ENCODE measurements around the gene TUBA4A.
A peak's percentile ranks its signal among the peaks of the same experiment; 100 is the strongest.
"Not testable (repeated sequence)": the region's sequence is repeated elsewhere in the genome, so short reads cannot be mapped to it uniquely, and the experiment has no call there.

Gene TUBA4A

DNA sequence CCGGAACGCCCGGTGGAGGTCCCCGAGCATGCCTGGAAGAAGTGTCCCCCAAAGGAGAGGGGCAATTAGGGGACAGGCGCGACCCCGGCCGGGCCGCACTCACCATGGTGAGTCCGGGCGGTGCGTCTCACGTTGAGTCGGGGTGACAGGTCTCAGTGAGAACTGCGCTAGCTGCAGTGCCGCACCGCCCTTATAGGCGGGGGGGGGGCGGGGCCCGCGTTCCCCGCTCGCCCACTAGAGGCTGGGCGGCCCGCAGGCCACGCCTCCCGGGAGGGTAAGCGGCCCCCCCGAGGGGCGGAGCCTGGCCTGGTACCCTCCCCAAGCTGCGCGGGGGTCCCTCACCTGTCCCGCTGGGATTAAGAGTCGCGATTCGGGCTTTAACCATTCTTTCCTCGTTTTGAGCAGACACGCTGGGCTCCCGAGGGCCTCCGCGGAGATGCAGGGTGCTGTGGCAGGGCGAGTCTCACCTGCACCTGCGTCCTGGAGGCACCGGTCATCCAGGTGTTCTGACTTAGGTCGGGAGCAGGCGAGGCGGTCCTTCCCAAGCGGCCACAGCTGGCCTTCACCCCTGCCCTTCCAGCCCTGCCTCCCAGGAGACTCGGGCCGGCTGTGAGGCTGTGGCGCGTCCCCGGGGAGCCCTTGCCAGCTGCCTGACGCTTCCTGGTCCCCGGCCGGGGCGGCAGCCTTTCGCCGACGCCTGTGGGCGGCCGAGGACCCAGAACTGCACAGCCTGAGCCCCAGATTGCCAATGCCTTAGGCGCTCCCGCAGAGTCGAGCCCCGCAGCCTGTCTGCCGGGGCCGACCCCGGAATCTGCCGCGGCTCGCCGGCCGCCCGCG, at the start of gene TUBA4A:
TUBA4A (minus strand) TSS at position 166 of the 837 bp plus-strand sequence; CDS start at position 106, 60 bp downstream.
- peak; percentile 72 to 89 for DNase-seq

DNA sequence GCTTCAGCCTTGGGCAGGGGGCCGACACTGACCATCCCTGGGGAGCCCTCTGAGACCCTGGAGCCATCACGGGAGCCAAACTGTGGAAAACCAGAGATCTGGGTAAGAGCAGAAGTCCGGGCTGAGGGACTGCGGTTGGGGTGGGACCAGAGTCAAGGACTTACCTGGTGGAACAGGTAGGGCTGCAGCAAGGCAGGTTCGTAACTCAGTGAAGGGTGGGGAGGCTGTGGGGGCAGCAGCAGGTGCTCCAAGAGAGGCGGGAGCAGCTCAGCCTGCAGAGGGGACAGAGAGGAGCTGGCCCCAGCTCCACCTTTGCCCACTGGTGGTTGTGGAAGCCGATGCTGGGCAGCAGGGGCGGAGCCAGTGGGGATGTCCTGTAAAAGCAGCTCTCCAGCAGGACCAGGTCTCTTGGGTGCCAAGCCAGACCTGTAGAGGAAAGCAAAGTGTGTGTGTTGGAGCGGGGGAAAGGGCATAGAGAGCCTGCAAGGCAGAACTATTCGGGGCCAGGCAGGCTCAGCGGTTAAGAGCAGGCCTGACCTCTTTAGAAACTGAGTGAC, 48.8 kb upstream of the TUBA4A start:
- no peak for DNase-seq

DNA sequence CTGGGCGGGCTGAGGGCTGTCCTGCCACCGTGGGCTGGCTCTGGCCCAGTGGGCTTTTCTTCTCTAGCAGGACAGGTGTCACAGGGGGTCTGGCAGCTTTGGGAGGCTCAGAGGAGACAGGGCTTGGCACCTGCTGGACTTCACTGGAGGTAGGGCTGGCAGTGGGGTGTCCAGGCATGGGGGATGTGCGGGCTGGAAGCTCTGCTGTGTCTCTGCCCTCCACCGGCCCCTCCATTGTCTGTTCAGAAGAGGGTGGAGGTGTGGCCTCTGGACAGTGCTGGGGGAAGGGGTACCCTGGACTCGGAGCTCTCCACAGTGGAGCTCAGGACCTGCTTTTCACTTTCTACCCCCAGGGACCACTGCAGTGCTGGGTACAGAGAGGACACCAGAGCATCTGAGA, 46.3 kb upstream of the TUBA4A start:
- no peak for DNase-seq

DNA sequence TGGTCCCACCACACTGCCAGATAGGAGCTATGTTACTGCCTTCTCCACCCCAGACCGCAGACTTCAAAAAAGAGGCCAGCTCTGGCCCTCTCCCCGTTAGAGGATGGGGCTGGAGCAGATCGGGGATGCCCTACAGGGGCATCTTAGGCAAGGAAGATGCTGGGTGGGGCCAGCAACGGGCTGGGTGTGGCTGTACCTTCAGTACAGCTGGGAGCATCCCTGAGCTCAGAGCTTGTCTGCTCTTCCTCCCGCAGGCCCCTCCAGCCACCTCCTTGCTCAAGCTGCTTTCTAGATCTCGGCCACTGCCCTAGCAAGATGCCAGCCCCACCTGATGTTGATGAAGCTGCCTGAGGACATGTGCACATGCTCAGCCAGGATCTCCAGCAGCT, 45.6 kb upstream of the TUBA4A start:
- no peak for DNase-seq

DNA sequence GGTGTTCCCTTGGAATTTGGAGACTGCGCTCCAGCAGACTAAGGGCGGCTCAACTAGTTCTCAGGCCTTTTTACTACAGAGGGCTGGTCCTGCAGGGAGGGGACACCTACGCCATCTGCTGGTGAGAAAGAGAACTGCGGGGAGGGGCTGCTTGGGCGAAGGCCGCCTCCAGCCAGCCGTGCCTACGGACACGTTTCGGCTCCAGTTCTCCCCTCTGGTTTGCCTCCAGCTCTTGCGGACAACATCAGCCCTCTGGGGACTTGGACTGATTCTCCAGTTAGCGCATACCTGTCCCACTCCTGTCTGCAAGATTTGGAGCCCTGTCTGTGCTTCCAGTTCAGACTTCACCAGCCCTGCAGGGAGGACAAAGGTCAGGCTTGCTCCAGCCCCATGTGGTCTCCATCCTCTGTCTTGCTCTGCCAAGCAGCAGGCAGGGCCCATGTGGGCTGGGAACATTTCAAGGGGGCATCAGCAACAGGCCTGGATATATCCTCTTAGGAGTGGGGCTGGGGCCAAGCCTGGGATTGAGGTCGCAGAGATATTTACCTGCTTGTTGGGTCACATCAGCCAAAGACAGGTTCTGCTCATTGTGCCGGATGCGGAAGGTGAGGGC, 45.1 kb upstream of the TUBA4A start:
- DNase-seq = peak; percentile 13 to 67

DNA sequence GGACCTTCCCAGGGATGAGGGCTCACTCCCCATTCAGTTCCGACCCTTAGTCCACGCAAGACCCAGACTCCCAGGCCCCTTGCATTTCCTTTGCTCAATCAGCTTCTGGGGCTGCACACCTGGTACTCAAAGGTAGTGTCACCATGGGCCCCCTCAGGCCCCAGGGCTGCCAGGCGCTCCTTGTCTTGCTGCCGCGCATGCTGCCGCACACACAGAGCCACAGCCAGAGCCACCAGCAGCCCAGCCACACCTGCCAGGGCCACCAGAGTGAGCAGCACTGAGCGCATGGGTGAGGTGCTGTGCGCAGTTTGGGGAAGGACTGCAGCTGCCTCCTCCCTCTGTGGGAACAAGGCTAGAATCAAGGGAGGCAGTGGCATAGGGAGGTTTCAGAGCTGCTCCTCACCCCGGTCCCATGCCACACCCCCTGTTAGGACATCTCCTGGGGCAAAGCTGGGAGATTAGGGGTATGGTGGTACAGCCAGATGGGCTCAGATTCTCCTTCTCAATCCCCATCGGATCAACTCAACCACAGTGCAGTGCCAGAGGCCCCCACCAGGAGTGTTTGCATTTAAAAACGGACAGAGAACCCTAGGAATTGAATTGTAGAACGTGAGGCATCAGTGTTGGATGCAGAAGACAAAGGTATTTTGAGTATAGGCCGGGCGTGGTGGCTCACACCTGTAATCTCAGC, 44.2 kb upstream of the TUBA4A start:
- no peak for DNase-seq

DNA sequence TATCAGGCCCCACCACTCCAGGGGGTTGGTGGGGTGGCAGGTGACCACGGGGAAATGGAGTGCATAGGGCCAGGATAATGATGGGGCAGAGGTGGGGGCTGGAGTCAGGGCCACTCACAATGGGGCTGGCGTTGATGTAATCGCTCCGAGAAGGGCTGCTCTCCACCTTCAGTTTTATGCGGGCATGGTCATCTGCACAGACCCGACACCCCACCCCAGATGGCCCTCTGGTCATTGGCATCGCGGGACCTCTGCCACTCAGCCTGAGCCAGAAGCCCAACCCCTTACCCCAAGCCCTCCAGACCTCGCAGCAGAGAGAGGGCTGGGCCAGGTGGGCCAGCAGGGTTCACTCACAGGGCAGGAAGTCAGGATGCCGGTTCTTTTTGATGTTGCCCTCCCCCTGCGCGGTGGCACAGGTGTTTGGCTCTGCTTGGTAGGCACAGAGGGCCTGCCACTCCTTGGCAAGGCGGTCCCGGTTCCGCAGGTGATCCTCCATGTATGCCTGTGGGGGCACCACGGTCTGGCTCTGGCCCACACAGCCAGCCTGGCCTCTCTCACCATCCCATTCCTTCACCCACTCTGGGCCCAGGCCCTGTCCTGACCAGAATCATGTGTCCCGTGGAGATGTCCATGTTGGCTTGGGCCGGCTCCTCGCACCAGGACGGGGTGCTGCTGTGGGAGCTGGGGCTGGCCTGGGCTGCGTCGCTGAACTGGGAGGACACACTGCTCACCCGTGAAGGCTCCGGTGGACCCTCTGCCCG, 43.1 kb upstream of the TUBA4A start:
- no peak for DNase-seq

DNA sequence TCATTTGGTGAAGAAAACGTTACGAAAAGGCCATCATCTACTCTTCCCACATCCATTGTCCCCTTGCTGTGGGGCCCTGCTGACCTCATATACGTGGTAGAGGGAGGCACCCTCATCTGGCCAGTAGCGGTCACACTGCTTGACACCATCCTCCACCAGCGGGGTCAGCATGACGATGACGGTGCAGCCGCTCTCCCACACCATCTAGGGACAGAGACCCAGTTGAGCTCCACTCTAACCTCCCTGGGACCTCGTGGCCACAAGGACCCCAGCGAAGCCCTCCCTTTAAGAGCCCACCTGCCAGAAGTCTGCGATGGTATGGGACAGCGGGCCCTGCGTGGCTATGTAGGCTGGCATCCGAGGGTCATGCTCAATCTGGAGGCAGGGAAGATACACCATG, 42.4 kb upstream of the TUBA4A start:
- DNase-seq = no peak

DNA sequence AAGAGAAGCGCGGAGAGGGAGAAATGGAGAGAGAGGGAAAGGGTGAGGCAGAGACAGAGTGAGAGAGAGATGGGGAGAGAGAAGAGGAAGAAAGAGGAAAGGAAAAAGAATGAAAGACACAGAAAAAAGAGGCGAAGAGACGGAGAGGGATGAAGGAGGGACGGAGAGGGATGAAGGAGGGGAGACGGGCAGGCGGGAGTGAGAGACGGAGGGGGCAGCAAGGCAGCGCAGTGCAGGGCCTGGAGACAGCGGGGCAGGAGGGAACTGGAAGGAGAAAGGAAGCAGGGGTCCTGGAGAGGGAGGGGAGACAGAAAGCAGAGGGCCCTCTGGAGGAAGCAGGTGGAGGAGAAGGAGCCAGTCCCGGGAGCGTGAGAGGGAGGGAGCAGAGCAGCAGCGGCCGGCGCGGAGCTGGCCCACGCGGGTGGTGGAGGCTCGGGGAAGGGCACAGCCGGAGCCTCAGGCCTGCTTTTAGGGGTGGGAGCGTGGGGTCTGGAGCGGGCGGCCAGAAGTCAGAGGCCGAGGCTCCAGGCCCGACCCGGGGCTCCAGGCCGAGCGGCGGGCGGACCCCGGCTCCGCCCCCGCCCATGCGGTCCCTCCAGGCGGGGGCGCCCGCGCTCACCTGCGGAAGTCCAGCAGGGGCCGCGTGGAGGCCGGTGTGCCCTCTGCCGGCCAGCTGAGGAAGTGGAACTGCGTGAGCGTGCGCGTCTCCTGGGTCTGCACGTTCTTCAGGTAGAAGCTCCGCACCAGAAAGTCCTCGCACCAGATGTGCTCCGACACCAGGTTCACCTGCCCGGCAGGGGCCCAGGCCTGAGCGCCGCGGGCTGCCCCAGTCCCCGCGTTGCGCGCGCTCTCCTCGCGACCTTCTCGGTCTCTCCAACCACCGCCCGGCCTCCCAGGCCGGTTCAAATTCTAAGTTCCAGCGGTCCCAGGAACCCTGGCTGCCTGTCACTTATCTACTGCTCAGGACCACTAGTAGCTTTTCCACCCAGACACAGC, 40.9 kb upstream of the TUBA4A start:
- DNase-seq = peak; percentile 54 to 73

DNA sequence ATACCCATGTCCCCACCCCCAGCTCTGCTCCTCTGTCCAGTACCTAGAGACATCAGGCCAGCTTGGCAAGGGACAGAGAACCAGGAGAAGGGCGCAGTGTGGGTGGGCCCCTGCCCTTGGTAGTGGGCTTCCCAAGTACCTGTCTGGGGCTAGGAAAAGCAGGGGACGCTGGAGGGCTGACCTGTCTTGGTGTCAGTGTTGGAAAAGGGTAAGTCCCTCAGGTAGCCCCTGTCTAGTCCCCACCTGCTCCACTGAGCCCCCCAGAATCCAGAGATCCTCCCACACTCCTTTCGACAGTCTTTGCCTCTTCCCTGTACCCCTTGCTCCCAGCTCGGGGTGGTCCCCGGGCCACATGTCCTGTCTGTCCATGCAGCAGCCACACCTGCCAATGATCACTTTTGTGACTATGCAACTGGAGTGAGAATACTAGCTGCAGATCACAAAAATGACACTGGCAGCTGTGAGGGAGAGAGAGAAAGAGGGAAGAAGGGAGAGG, 40.1 kb upstream of the TUBA4A start:
- no peak for DNase-seq

DNA sequence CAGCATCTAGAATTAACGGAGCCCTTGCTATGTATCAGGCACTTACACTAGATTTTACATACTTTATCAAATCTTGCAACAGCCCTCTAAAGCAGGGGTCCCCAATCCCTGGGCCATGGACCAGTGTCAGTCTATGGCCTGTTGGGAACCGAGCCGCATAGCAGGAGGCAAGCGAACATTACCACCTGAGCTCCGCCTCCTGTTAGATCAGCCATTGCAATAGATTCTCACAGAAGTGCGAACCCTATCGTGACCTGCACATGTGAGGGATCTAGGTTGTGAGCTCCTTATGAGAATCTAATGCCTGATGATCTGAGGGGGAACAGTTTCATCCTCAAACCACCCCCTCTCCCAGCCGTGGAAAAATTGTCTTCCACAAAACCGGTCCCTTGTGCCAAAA, 38.9 kb upstream of the TUBA4A start:
- DNase-seq = no peak

DNA sequence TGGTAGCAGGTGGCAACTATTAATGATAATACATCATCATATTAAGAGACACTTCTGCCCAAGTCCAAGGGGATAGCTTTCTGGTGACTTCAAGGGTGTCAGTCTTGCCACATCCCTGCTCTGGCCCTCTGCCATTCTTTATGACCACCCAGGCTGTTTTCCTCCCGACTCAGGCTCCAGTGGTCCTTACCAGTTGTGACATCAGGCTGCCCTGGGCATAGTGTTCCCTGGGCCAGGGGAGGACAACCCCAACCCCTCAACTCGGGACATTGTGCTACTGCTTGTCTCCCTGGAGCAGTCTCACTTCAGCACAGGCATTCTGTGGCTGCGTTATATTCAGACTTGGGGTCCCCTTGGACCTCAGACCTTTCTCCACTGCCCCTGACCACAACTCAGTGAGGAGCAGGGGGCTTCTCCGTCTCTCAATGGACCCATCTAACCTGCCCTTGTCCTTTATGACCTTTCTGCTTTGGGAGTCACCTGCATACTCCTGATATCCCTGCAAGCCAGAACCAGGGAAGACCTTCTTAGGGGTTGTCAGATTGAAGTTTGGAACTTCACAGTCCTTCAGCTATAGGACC, 38.3 kb upstream of the TUBA4A start:
- no peak for DNase-seq

DNA sequence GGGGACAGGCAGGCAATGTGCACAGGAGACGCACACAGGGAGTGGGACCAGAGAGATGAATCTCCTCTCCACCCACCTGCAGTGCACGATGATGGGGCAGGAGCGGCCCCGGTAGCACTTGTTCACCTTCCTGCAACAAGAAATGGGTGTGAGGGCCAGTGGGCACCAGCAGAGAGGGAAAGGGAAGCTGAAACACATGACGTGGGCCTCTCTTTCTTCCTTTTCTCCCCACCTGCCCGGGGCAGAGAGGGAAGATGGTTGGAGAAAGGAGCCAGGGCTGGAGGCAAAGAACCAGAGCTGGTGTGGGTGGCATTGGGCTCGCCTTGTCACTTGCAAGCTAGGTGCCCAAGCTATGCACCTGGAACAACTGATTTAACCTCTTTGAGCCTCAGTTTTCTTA, 37.7 kb upstream of the TUBA4A start:
- no peak for DNase-seq

DNA sequence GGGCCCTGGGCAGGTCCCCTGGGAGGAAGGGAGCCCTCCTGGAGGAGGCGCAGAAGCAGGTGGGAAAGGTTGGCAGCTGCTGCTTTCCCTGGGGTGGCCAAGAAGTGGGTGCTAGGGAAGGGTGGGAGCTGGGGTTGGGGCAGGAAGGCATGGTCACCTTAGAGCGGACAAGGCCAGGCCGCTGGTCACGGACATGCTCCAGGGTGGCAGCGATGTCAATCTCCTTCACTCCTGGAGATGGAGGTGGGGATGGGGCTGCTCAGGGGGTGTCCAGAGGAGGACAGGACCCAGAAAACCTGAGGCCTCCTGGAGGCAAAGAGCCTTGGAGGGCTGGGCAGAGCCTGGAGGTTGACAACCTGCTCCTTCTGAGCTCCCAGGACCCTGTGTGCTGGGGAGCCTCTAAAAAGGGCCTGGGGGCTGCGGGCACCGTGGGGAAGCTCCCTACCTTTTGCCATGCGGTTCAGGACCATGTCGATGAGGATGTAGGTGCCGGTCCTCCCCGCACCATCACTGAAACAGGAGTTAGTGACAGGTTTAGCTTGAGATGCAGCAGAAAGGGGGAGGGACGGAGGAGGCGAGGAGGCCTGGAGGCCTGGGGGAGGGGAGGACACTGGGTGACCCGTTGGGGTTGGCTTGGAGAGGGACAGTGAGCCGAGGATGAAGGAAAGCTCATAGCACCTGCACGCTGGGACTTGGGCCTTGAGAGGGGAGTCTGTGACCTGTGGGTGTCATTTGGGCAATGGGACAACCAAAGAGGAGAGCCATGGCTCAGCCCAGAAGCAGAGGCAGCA, 36.9 kb upstream of the TUBA4A start:
- DNase-seq = no peak

DNA sequence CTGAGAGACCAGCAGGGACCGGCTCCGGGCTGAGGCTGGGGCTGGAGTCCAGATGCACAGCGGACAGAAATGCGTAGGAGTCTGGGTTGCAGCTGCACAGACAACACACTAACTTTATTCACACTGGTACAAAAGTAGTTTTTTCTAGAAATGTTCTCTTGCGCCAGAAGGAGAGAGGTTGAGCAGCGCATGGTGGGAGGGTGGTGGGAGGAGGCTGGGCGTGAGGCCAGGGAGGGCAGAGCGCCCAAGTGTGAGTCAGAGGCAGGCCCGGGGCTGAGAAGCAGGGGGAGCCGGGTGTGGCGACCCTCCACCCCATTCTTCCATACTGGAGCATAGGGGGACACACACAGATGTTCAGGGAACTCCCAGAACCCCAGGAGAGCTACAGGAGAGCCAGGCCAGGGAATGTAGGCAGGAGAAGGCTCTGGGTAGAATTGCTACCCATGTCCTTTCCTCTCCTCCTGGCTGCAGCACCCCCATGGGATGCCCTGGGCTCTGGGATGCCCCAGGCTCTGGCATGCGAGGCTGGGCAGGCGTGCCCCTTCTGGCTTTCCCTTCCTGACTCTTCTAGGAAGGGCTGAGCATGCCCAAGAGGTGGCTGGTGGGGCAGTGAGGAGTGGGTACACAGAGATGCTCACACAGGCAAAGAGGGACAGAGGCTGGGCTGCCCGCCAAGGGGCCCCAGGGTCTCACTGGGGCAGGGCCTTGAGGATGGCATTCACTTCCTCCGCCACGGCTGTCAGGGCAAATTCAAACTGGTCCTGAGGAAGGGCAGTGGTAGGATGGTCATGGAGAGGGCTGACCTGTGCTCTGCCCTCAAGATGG, 36.0 kb upstream of the TUBA4A start:
- DNase-seq = no peak

DNA sequence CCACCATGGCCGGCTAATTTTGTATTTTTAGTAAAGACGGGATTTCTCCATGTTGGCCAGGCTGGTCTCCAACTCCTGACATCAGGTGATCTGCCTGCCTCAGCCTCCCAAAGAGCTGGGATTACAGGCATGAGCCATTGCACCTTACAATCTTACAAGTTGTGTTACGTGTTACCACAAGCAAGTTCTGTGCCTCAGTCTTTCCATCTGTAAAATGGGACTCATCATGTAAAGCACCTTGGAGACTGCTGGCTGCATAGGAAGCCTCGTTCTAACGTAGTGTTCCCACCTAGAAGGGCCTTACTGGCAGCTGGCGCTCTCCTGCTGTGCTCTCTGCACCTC, 35.4 kb upstream of the TUBA4A start:
- no peak for DNase-seq

DNA sequence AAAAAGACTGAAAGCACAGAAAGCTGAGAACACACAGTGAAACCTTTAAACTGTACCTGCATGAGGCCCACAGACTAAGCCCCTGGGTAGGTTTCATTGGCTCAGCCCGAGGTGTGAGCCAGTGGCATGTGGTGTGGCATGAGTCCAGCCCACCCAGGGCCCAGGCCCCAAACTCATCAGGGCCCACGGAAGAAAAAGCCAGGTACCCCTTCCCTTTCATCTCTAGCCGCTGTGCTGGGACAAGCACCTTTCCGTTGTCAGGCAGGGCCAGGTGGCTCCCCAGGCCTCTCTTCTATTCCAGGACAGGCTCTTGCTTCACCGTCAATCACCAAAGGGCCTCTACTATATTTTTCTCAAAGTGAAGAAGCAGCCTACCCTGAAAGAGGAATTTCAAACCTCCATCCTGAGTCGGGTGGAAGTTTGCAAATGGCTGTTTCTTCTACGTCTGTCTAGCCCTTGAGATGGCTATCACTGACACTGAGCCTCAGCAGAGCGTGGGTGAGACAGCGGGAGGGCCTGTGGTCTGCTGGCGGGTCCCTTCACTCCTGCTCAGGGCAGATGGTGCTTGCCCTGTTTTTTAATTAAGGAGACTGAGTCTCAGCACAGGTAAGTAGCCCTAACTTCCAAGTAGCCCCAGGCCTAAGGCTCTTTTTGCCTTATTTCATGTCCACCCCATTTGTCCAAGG, 34.0 kb upstream of the TUBA4A start:
- DNase-seq = no peak

DNA sequence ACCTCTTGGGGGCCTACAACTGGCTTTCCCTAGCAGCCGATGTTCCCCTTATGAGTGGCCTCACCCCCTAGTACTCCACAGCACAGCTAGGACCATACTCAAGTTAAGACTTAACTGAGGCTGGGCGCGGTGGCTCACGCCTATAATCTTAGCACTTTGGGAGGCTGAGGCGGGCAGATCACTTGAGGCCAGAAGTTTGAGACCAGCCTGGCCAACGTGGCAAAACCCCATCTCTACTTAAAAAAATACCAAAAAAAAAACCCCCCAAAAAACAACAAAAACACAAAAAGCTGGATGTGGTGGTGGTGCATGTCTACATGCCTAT, 33.4 kb upstream of the TUBA4A start:
- DNase-seq = not testable (repeated sequence)
